SH-SY5Y (cell line): ENCODE measurements around the gene CDH11.

Experiments
- GATA2 ChIP-seq: IDR thresholded peaks from 2 replicates; pipeline ENCODE4 v1.6.1; 2011; ENCODE audit warnings: mild to moderate bottlenecking, low read depth, low read length
- GATA3 ChIP-seq: IDR thresholded peaks from 2 replicates; pipeline ENCODE4 v1.6.1; 2011; ENCODE audit warnings: low read depth, mild to moderate bottlenecking, low read length, moderate library complexity

- TF ChIP-seq GATA3 (no peak), GATA2 (no peak)
Measured at GRCh38 chr16:64948056-64948455, 173.8 kb downstream of the CDH11 start.
